DND-41 (cell line): ENCODE measurements around the gene DYRK1A.

Source experiments
- EZH2 ChIP-seq: IDR thresholded peaks from 3 replicates; pipeline ENCODE4 v1.6.1; 2012; ENCODE audit warnings: borderline replicate concordance, low read depth, mild to moderate bottlenecking, moderate library complexity, low read length, inconsistent platforms; ENCODE audit not compliant: severe bottlenecking
- TF ChIP-seq, protein P1 (sequence below): IDR thresholded peaks from 2 replicates; pipeline ENCODE4 v1.5.1; 2012; ENCODE audit warnings: borderline replicate concordance, low read length, moderate library complexity, mild to moderate bottlenecking; ENCODE audit not compliant: poor library complexity, severe bottlenecking; ENCODE audit errors: extremely low read depth

DNA sequence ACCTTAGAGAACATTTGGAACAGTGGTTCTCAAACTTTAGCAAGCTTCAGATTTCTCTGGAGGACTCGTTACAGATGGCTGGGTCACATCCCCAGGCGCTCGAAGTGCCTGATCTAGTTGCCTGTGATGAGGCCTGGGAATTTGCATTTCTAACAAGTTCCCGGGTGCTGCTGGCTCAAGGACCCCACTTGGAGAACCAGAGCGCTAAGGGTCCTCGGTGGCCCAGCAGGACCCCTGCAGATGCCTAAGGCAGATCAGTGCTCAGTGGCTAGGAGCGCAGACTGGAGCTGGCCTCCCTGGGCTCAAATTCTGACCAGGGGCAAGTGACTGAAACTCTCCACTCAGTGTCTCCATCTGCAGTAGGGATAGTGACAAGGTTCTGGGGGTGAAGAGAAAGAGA lies 208.2 kb downstream of the DYRK1A start:
- TF ChIP-seq, protein P1, sequence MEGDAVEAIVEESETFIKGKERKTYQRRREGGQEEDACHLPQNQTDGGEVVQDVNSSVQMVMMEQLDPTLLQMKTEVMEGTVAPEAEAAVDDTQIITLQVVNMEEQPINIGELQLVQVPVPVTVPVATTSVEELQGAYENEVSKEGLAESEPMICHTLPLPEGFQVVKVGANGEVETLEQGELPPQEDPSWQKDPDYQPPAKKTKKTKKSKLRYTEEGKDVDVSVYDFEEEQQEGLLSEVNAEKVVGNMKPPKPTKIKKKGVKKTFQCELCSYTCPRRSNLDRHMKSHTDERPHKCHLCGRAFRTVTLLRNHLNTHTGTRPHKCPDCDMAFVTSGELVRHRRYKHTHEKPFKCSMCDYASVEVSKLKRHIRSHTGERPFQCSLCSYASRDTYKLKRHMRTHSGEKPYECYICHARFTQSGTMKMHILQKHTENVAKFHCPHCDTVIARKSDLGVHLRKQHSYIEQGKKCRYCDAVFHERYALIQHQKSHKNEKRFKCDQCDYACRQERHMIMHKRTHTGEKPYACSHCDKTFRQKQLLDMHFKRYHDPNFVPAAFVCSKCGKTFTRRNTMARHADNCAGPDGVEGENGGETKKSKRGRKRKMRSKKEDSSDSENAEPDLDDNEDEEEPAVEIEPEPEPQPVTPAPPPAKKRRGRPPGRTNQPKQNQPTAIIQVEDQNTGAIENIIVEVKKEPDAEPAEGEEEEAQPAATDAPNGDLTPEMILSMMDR, result no peak
- no peak for TF ChIP-seq EZH2
